Retinal pigment epithelial cell (primary cell): ENCODE data around the gene PTOV1.

Experiments
- DNase-seq: peaks from one replicate; pipeline ENCODE4 v3.0.0-alpha.2; 2010; ENCODE audit warnings: low read depth
- H3K4me3 ChIP-seq: 2 replicates; pipeline ENCODE4 v1.5.1; 2011; ENCODE audit warnings: mild to moderate bottlenecking, low read length, control low read depth, moderate library complexity
- CTCF ChIP-seq: conservative IDR thresholded peaks from 2 replicates; pipeline ENCODE4 v1.5.1; 2011; ENCODE audit warnings: low read depth, low read length, control low read depth, inconsistent platforms

The PTOV1 gene

GRCh38 chr19:49892716-49893115 is 41.8 kb downstream of the PTOV1 start:
- no peak for DNase-seq
- no peak for TF ChIP-seq CTCF
- H3K4me3 ChIP-seq, result no peak overlapping the region

- TF ChIP-seq CTCF, result no peak
- DNase-seq, result no peak
- H3K4me3 ChIP-seq, result no peak overlapping the region
Measured at GRCh38 chr19:49894011-49894664, 43.2 kb downstream of the PTOV1 start.

- TF ChIP-seq CTCF, result no peak
- H3K4me3 ChIP-seq, result no peak overlapping the region
- no peak for DNase-seq
Measured at GRCh38 chr19:49894879-49895565, 44.1 kb downstream of the PTOV1 start.

GRCh38 chr19:49895566-49896297 is 44.8 kb downstream of the PTOV1 start:
- no peak for TF ChIP-seq CTCF
- no peak overlapping the region for H3K4me3 ChIP-seq
- no peak for DNase-seq

DNA sequence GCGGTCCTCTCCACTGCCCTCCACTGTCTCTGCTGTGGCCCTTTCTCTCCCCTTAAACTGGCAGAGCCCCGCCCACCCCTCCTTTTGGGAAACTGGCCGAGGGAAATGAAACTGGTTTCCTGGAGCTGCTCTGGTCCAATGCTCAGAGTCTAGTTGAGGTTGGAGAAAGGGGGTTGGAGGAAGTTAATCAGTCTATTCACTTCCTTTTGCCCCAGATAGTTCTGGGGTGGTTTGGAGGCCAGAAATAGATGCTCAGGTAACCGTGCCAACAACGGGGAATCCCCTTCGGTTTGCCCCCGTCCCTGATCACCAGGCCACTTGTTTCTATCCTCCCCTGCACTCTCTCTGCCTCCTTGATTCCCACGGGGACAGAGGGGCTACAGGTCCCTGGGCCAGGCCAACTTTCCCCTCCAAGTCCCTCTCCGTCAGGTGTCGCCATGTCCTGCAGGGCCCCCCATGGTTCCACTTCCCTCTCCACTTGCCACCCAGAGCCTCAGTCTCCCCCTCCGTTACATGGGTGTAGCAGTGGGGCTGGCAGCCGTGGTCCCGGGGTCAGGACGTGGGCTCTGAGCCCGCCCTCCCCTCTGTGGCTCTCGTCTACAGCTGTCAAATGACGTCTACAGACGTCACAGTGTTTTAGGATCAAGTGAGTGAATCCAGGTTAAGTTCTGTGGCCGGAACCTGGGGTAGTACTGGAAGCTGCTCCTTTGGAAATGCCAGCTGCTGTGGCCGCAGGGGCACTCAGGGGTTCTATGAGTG is 46.1 kb downstream of the PTOV1 start, which contains the start of gene IL4I1:
Gene IL4I1, minus strand, starts transcription at position 25 of the 759 bp plus-strand sequence. CDS start 727 bp downstream, outside the sequence.
- DNase-seq, result no peak
- no peak within 1 kb of the TSS for H3K4me3 ChIP-seq
- TF ChIP-seq CTCF, result no peak

- no peak for TF ChIP-seq CTCF
- H3K4me3 ChIP-seq, result no peak overlapping the region
- no peak for DNase-seq
Measured at GRCh38 chr19:49904136-49904535, 53.2 kb downstream of the PTOV1 start.
